ENCODE measurements around the gene LPP.

DNA sequence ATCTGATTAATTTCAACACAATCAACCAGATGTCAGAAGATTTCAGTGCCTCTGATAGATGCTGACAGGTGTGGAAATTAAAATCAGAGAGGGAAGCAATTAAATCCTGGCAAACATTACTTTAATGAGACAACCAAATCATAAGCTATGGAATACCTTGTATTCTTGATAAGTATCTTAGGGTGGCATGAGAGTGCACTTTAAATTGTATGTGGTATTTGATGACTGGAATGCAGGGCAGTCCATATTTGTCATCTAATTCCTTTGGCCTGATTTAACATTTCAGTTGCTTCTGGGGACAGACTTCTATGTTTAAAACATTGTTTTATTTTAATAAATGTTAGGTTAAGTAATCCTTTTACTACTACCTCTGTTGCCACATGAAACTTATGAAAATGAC is 184.1 kb downstream of the LPP start:
- TF ChIP-seq, protein P1, sequence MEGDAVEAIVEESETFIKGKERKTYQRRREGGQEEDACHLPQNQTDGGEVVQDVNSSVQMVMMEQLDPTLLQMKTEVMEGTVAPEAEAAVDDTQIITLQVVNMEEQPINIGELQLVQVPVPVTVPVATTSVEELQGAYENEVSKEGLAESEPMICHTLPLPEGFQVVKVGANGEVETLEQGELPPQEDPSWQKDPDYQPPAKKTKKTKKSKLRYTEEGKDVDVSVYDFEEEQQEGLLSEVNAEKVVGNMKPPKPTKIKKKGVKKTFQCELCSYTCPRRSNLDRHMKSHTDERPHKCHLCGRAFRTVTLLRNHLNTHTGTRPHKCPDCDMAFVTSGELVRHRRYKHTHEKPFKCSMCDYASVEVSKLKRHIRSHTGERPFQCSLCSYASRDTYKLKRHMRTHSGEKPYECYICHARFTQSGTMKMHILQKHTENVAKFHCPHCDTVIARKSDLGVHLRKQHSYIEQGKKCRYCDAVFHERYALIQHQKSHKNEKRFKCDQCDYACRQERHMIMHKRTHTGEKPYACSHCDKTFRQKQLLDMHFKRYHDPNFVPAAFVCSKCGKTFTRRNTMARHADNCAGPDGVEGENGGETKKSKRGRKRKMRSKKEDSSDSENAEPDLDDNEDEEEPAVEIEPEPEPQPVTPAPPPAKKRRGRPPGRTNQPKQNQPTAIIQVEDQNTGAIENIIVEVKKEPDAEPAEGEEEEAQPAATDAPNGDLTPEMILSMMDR (IDR thresholded peaks at IDR 0.05) = no peak
- TF ChIP-seq POLR2AphosphoS5 (IDR thresholded peaks at IDR 0.05) (no peak), EP300 (IDR thresholded peaks at IDR 0.05) (no peak)

Data from stomach (tissue), 4 donors.